Osteocyte (in vitro differentiated cells): Measurements from ENCODE around the gene XPC. TPM values are rescaled to one million over a fixed set of nuclear protein-coding genes. Genes with fewer than 3 reads are reported as not detected.

Experiments
- DNase-seq: peaks from one replicate; pipeline ENCODE4 v3.0.0; 2021; ENCODE audit warnings: mixed read lengths; ENCODE audit not compliant: unreplicated experiment; ENCODE audit errors: extremely low spot score
- H3K27ac Mint-ChIP-seq: one replicate; pipeline ENCODE4 v1.8.0; 2021; ENCODE audit warnings: mild to moderate bottlenecking, mixed read lengths; ENCODE audit not compliant: unreplicated experiment
- H3K27me3 Mint-ChIP-seq: one replicate; pipeline ENCODE4 v1.8.0; 2021; ENCODE audit warnings: mixed read lengths; ENCODE audit not compliant: unreplicated experiment
- H3K36me3 Mint-ChIP-seq: one replicate; pipeline ENCODE4 v1.8.0; 2021; ENCODE audit warnings: mixed read lengths; ENCODE audit not compliant: unreplicated experiment
- H3K4me1 Mint-ChIP-seq: one replicate; pipeline ENCODE4 v1.8.0; 2021; ENCODE audit warnings: mixed read lengths; ENCODE audit not compliant: unreplicated experiment
- H3K4me3 Mint-ChIP-seq: one replicate; pipeline ENCODE4 v1.8.0; 2021; ENCODE audit warnings: mild to moderate bottlenecking, moderate library complexity, mixed read lengths; ENCODE audit not compliant: unreplicated experiment
- H3K9me3 Mint-ChIP-seq: one replicate; pipeline ENCODE4 v1.8.0; 2021; ENCODE audit warnings: mixed read lengths; ENCODE audit not compliant: unreplicated experiment
- total RNA-seq: library from RNA; stranded (reverse); gene quantifications from 2 replicates; pipeline ENCODE4 v1.2.1, GENCODE V29; 2021
- TF ChIP-seq, protein P1 (sequence below): fragments of 200-600 bp; sonication (generic); IDR thresholded peaks from 2 replicates; pipeline ENCODE4 v1.5.0; 2021; ENCODE audit warnings: antibody characterized with exemption, mild to moderate bottlenecking, moderate library complexity

The XPC gene
- total RNA-seq, 1 donor from 2014 or later = 39.4 TPM

DNA sequence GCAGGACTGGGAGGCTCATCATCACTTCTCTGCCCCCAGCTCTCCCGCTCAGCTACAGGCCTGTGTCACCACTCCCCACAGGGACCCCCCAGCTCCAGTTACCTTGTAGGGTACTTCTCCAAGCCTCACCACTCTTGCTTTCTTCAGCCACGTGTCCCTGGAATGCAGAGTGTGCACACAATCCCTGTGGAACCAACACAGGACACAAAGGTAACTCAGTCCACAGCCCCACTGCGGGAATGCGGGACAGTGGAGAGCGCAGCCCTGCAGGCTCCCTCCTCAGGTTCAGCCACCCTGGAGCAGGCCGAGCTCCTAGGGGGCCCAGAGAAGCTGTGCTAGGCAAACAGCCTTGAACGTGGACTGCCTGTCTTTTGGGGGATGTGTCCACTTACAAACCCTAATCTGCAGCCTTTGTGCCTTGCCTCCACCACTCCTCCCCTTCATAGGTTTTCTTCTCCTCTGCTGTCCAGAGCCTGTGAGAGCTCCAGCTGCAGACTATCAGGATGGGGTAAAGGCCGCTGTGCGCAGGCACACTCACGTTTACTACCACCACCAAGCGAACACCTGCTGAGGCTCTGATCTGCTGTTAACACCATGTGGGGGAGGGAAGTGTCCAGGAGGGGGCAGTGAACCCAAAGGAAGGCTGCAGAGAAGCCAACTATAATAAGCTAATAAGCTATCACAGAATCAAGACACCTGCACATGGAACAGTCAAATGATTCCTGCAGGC is 26.0 kb downstream of the XPC start:
- no peak overlapping the region for H3K27ac Mint-ChIP-seq
- H3K36me3 Mint-ChIP-seq = peaks cover 31% of the 10 kb centered on the region
- H3K27me3 Mint-ChIP-seq = no peaks in the 10 kb centered on the region
- no peaks in the 10 kb centered on the region for H3K9me3 Mint-ChIP-seq
- no peak for DNase-seq
- TF ChIP-seq, protein P1, sequence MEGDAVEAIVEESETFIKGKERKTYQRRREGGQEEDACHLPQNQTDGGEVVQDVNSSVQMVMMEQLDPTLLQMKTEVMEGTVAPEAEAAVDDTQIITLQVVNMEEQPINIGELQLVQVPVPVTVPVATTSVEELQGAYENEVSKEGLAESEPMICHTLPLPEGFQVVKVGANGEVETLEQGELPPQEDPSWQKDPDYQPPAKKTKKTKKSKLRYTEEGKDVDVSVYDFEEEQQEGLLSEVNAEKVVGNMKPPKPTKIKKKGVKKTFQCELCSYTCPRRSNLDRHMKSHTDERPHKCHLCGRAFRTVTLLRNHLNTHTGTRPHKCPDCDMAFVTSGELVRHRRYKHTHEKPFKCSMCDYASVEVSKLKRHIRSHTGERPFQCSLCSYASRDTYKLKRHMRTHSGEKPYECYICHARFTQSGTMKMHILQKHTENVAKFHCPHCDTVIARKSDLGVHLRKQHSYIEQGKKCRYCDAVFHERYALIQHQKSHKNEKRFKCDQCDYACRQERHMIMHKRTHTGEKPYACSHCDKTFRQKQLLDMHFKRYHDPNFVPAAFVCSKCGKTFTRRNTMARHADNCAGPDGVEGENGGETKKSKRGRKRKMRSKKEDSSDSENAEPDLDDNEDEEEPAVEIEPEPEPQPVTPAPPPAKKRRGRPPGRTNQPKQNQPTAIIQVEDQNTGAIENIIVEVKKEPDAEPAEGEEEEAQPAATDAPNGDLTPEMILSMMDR = peak; percentile 19
- H3K4me3 Mint-ChIP-seq = no peak overlapping the region
- no peaks in the 10 kb centered on the region for H3K4me1 Mint-ChIP-seq

DNA sequence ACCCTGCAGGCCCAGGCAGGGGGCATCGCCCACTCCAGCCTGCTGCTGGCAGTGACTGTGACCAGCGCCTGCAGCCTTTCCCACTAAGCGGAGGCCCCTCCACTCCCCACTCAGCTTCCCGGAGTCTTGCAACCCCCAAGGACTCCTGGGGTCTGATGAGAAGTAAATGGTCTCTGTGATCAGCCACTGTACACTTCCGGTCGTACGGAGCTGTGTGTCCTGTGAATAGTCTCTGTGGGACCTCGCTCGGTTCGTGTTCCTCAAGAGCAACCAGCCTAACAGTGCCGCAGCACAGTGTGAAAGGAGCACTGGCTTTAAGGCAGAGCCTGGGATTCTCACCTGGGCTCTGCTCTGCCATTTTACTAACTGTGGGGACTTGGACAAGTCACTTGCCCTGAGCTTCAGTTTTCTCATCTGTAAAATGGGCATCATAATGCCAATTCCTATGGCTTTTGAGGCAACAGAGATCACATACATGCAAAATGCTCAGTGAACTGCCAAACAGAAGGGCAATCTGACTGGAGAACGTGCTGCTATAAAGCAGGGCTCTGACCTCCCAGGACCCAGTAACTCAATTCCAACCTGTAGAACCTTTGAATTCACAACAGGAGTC is 26.8 kb downstream of the XPC start:
- no peaks in the 10 kb centered on the region for H3K9me3 Mint-ChIP-seq
- H3K36me3 Mint-ChIP-seq = peaks cover 31% of the 10 kb centered on the region
- H3K27ac Mint-ChIP-seq = no peak overlapping the region
- no peak for DNase-seq
- no peaks in the 10 kb centered on the region for H3K27me3 Mint-ChIP-seq
- no peaks in the 10 kb centered on the region for H3K4me1 Mint-ChIP-seq
- TF ChIP-seq, protein P1 = no peak
- H3K4me3 Mint-ChIP-seq = no peak overlapping the region

DNA sequence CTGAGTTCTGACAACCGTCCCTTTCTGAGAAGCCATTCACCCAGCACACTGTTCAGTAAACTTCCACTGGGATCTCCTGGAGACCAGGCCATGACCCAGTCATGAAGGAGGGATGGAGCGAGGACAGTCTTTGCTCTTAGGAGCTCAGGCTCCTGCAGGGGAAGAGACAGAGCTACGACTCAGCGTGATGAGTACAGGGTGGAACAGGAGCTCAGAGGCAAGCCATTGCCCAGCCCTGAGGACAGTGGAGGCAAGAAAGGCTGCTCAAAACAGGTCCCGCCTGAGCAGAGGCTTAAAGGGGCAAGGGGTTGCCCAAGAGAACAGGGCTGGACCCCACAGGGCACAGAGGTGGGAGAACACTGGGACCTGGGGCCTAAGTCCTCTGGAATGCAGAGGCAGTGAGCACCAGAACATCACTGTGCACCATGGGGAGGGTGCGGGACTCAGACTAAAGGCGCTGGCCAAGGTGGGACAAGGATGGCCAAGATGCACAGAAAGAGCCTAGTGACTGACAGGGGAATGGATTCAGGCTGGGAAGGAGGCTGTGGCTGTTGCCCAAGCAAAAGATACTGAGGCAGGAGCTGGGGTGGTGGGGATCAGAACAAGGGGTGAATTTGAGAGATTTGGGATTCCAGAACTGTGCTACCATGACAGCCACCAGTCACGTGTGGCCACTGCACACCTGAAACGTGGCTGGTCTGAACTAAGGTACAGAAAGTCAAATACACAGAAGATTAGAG is 27.7 kb downstream of the XPC start:
- TF ChIP-seq, protein P1 = no peak
- H3K27ac Mint-ChIP-seq = peak overlapping the region; percentile 43
- no peak overlapping the region for H3K4me3 Mint-ChIP-seq
- H3K27me3 Mint-ChIP-seq = no peaks in the 10 kb centered on the region
- DNase-seq = no peak
- no peaks in the 10 kb centered on the region for H3K9me3 Mint-ChIP-seq
- peaks cover 32% of the 10 kb centered on the region for H3K36me3 Mint-ChIP-seq
- H3K4me1 Mint-ChIP-seq = peaks cover 4% of the 10 kb centered on the region

DNA sequence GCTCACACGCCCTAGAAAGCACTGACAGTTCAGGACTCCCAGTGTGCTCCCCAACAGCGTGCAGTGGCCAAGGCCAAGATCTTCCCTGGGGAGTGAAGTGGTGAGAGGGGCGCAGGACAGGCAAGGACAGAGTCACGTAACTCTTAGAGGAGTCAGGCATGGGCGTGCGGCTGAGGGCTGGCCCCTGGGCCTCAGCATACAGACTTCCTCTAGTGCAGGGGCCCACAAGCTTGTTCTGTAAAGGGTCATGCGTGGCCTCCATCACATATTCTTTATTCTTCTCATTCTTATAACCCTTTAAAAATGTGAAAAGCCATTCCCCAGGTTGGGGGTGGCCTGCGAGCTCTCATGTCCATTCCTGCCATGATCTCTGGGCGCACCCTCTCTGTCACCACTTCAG is 28.3 kb downstream of the XPC start:
- Mint-ChIP-seq H3K4me3 (no peak overlapping the region), H3K27ac (peak overlapping the region; percentile 43), H3K4me1 (peaks cover 9% of the 10 kb centered on the region), H3K36me3 (peaks cover 32% of the 10 kb centered on the region), H3K27me3 (no peaks in the 10 kb centered on the region), H3K9me3 (no peaks in the 10 kb centered on the region)
- TF ChIP-seq, protein P1 = no peak
- DNase-seq = no peak
